Heart left ventricle (tissue), 16 donors: Measurements from ENCODE around the gene HILPDA. TPM values are rescaled to one million over a fixed set of nuclear protein-coding genes. Genes with fewer than 3 reads are reported as not detected.
A peak's percentile ranks its signal among the peaks of the same experiment; 100 is the strongest.

Experiments
- ATAC-seq, 4 donors: fragments of 200-7000 bp; cut with Tn5 transposase; one replicate each; pipeline ENCODE4 v1.9.1; 2020 to 2022; ENCODE audit warnings: moderate library complexity in 4 of 4, mild to moderate bottlenecking in 3 of 4, moderate number of reproducible peaks in 1 of 4
- DNase-seq, 5 donors: peaks; one replicate each; pipeline ENCODE4 v3.0.0-alpha.2; 2020
- H3K27ac ChIP-seq, 12 donors: fragments of 200-600 bp; sonication (generic) in 4 of 12; one replicate each; pipeline versions ENCODE4 v1.5.0 to v1.8.0; 2016 to 2022; ENCODE audit warnings: mild to moderate bottlenecking in 2 of 12
- H3K27me3 ChIP-seq, 9 donors: fragments of 200-600 bp; sonication (generic) in 2 of 9; one replicate each; pipeline versions ENCODE4 v1.5.1 to v1.8.0; 2016 to 2022; ENCODE audit warnings: mild to moderate bottlenecking in 3 of 9
- H3K36me3 ChIP-seq, 9 donors: fragments of 200-600 bp; sonication (generic) in 2 of 9; one replicate each; pipeline versions ENCODE4 v1.5.0 to v1.8.0; 2018 to 2022; ENCODE audit warnings: mild to moderate bottlenecking in 2 of 9
- H3K4me1 ChIP-seq, 12 donors: fragments of 200-600 bp; sonication (generic) in 4 of 12; one replicate each; pipeline versions ENCODE4 v1.5.0 to v1.8.0; 2016 to 2022; ENCODE audit warnings: mild to moderate bottlenecking in 3 of 12
- H3K4me3 ChIP-seq, 12 donors: fragments of 200-600 bp; sonication (generic) in 4 of 12; one replicate each; pipeline versions ENCODE4 v1.5.0 to v1.8.0; 2017 to 2022; ENCODE audit warnings: mild to moderate bottlenecking in 9 of 12, moderate library complexity in 4 of 12
- H3K9me3 ChIP-seq, 12 donors: fragments of 200-600 bp; sonication (generic) in 4 of 12; one replicate each; pipeline versions ENCODE4 v1.5.0 to v1.8.0; 2016 to 2022; ENCODE audit warnings: mild to moderate bottlenecking in 1 of 12
- CTCF ChIP-seq, 12 donors: fragments of 200-600 bp; sonication (generic) in 4 of 12; IDR thresholded peaks; one replicate each; pipeline versions ENCODE4 v1.5.0 to v1.8.0; 2018 to 2022; ENCODE audit warnings: antibody characterized with exemption in 12 of 12, mild to moderate bottlenecking in 5 of 12
- POLR2A ChIP-seq, 2 donors: fragments of 450-650 bp; IDR thresholded peaks; one replicate each; pipeline ENCODE4 v1.6.1; 2017; ENCODE audit warnings: antibody characterized with exemption in 2 of 2, mild to moderate bottlenecking in 2 of 2, moderate library complexity in 2 of 2
- WGBS, 4 donors: extraction: QIAGEN DNeasy Blood & Tissue Kit in 2 of 4; methylation state at CpG; one replicate each; pipeline versions ENCODE4 v1.1.5 to v1.1.7; 2013 to 2018; 5-methylcytosine and 5-hydroxymethylcytosine counted together
- intact Hi-C, 10 donors: fragments of 100-400 bp; cut with DNase I; formaldehyde crosslinking; loops; one replicate each; pipeline versions ENCODE4 v1.11.1 to v1.14.2; 2022
- polyA plus RNA-seq, 2 donors: library from polyadenylated mRNA; stranded (reverse); fragments of 200-250 nt; gene quantifications; one replicate each; pipeline ENCODE4 v1.2.3, GENCODE V29; 2013
- total RNA-seq, 9 donors: library from RNA; depleted of rRNA in 2 of 9; stranded (reverse); fragments of >200 nt in 2 of 9; fragmentation: NEBNext Ultra II Directional in 3 of 9; extraction: Animal tissue kit (Norgen Biotek cat#: 25700) in 3 of 9; gene quantifications; one replicate each; pipeline versions ENCODE4 v1.1.0 to v1.2.4, GENCODE V29; 2016 to 2023
- donor health status: ischemic (EF 13 %, LVEDD 7.1; RV severe dilation, severe dysfunction).
- donor health status: healthy with polysubstance abuse.
- donor health status: DM: no; HTN: yes; CAD: no.
- donor health status: DM: no; HTN: no; CAD: no.
- donor health status: ischemic (EF 25% LVEDD 6.9; RV normal size, moderate dysfunction).
- donor health status: ischemic (EF 25% LVEDD 5.7; RV mildly dilated, moderate dysfunction).
- donor health status: healthy.
- donor health status: DM: yes; HTN: yes; CAD: no.
- donor health status: ischemic (EF 35%, LVEDD 5.7; RV mildly dilated, moderate dysfunction).
- donor health status: nonischemic (EF 11% LVEDD 7.7; RV severe dilation, severe dysfunction).
- donor health status: DM: yes; HTN: yes; CAD: no.
- donor health status: PGD.
- donor health status: ischemic (EF 29% LVEDD 5.4; RV normal size, mild dysfunction).
- donor health status: nonischemic (EF 23%, LVEDD 6.1; RV moderate dilation, normal function).

Gene HILPDA
- total and polyA plus RNA-seq, 11 donors = 6.1 to 17.7 (median 7.7) TPM

GRCh38 chr7:128437426-128438332 is 18.0 kb upstream of the HILPDA start:
- no peaks in the 10 kb centered on the region for H3K27me3 ChIP-seq
- H3K9me3 ChIP-seq = no peaks in the 10 kb centered on the region
- H3K27ac ChIP-seq = peak overlapping the region in 1 of 12 donors; percentile 84
- H3K4me1 ChIP-seq = peaks cover 0 to 10% (median 0%) of the 10 kb centered on the region in 12 donors
- intact Hi-C loops = no loop called here
- ATAC-seq = no peak
- no peak for DNase-seq
- H3K4me3 ChIP-seq = no peak overlapping the region
- TF ChIP-seq CTCF (IDR thresholded peaks at IDR 0.05) = no peak
- no peak for TF ChIP-seq POLR2A (IDR thresholded peaks at IDR 0.05)
- WGBS, 4 donors = 75 to 91% (median 87%) methylated on average over 8 of the region's 8 CpGs
- no peaks in the 10 kb centered on the region for H3K36me3 ChIP-seq

GRCh38 chr7:128442356-128442755 is 13.3 kb upstream of the HILPDA start:
- Histone ChIP-seq H3K36me3 (no peaks in the 10 kb centered on the region), H3K9me3 (no peaks in the 10 kb centered on the region)
- intact Hi-C loops = no loop called here

GRCh38 chr7:128443831-128444600 is 11.7 kb upstream of the HILPDA start:
- intact Hi-C loops = no loop called here
- DNase-seq = no peak
- WGBS, 4 donors = 66 to 77% (median 72%) methylated on average over 7 of the region's 7 CpGs
- no peak overlapping the region for H3K27ac ChIP-seq
- ATAC-seq = peak in 2 of 4 donors; percentile 15 to 31
- H3K4me3 ChIP-seq = no peak overlapping the region
- H3K36me3 ChIP-seq = no peaks in the 10 kb centered on the region
- no peaks in the 10 kb centered on the region for H3K9me3 ChIP-seq
- no peak for TF ChIP-seq POLR2A (IDR thresholded peaks at IDR 0.05)
- no peak for TF ChIP-seq CTCF (IDR thresholded peaks at IDR 0.05)
- H3K4me1 ChIP-seq = peaks cover 0 to 7% (median 0%) of the 10 kb centered on the region in 12 donors
- H3K27me3 ChIP-seq = no peaks in the 10 kb centered on the region

More at GRCh38 chr7:128442356-128442755, 13.3 kb upstream of the HILPDA start:
- H3K4me1 ChIP-seq = peaks cover 0 to 15% (median 0%) of the 10 kb centered on the region in 12 donors
- DNase-seq (no peak), ATAC-seq (no peak)
- no peaks in the 10 kb centered on the region for H3K27me3 ChIP-seq
- H3K4me3 ChIP-seq = no peak overlapping the region
- H3K27ac ChIP-seq = no peak overlapping the region
- no peak for TF ChIP-seq POLR2A (IDR thresholded peaks at IDR 0.05)
- TF ChIP-seq CTCF (IDR thresholded peaks at IDR 0.05) = no peak
- 91 to 98% (median 94%) methylated on average over 3 of the region's 3 CpGs for WGBS, 4 donors

GRCh38 chr7:128446306-128446705 is 9.4 kb upstream of the HILPDA start:
- Histone ChIP-seq H3K9me3 (no peaks in the 10 kb centered on the region), H3K4me1 (peaks cover 0 to 7% (median 0%) of the 10 kb centered on the region in 12 donors), H3K27me3 (no peaks in the 10 kb centered on the region), H3K4me3 (no peak overlapping the region), H3K36me3 (no peaks in the 10 kb centered on the region), H3K27ac (peak overlapping the region in 2 of 12 donors; percentile 3 to 25)
- DNase-seq = peak in 3 of 5 donors; percentile 19 to 43 (median 32)
- intact Hi-C loops = no loop called here
- ATAC-seq = peak; percentile 11 to 76 (median 61)
- 31 to 49% (median 33%) methylated on average over 5 of the region's 5 CpGs for WGBS, 4 donors
- TF ChIP-seq POLR2A (IDR thresholded peaks at IDR 0.05) (no peak), CTCF (IDR thresholded peaks at IDR 0.05) (no peak)
